Placental epithelial cell (primary cell): ENCODE measurements around the gene FAM227B. TPM values are rescaled to one million over a fixed set of nuclear protein-coding genes. Genes with fewer than 3 reads are reported as not detected.

Source experiments
- total RNA-seq: library from RNA; depleted of rRNA; stranded (reverse); fragments of >200 nt; gene quantifications from 2 replicates; pipeline ENCODE4 v1.2.3, GENCODE V29; 2012

The FAM227B gene
- 3.6 and 8.6 TPM in 2 replicates for total RNA-seq

GRCh38 chr15:49620658-49621368 lies at the start of gene FAM227B, which contains the start of gene DTWD1:
TSS of gene FAM227B (minus strand) at chr15:49620818. CDS start at chr15:49615171, 5,647 bp downstream.
TSS of gene DTWD1 (plus strand) at chr15:49621048. CDS start at chr15:49625168, 4,120 bp downstream.

GRCh38 chr15:49423021-49423420 lies 197.6 kb downstream of the FAM227B start, which contains the start of gene FGF7:
TSS of gene FGF7 (plus strand) at chr15:49423242. CDS start at chr15:49424298, 1,056 bp downstream.

Other genes with a start within 250 kb of the FAM227B start
- gene FGF7, start 197.6 kb downstream of the FAM227B start, total RNA-seq, result 0.54 and 0.79 TPM in 2 replicates
- gene DTWD1, start 230 bp upstream of the FAM227B start, total RNA-seq, result 8.4 and 11.8 TPM in 2 replicates